GM19468 (cell line): ENCODE measurements around the gene NEAT1.

Experiments used
- ATAC-seq: cut with Tn5 transposase; IDR thresholded peaks from one replicate; pipeline ENCODE4 v1.9.1; 2021; ENCODE audit warnings: mild to moderate bottlenecking, moderate library complexity, moderate number of reproducible peaks; ENCODE audit not compliant: unreplicated experiment; ENCODE audit errors: extremely low read depth

NEAT1 gene

GRCh38 chr11:65493367-65494176, 71.0 kb downstream of the NEAT1 start:
- no peak for ATAC-seq
